Heart left ventricle (tissue), 13 donors: ENCODE results near the gene PLD4.
"Not testable (repeated sequence)": the region's sequence is repeated elsewhere in the genome, so short reads cannot be mapped to it uniquely, and the experiment has no call there.

Source experiments
- POLR2A ChIP-seq, 2 donors: fragments of 450-650 bp; IDR thresholded peaks; one replicate each; pipeline ENCODE4 v1.6.1; 2017; ENCODE audit warnings: antibody characterized with exemption in 2 of 2, mild to moderate bottlenecking in 2 of 2, moderate library complexity in 2 of 2
- TF ChIP-seq, protein P1 (sequence below), 12 donors: fragments of 200-600 bp; sonication (generic) in 4 of 12; IDR thresholded peaks; one replicate each; pipeline versions ENCODE4 v1.5.0 to v1.8.0; 2018 to 2022; ENCODE audit warnings: antibody characterized with exemption in 12 of 12, mild to moderate bottlenecking in 5 of 12
- donor health status: ischemic (EF 13 %, LVEDD 7.1; RV severe dilation, severe dysfunction).
- donor health status: DM: no; HTN: yes; CAD: no.
- donor health status: DM: no; HTN: no; CAD: no.
- donor health status: ischemic (EF 25% LVEDD 6.9; RV normal size, moderate dysfunction).
- donor health status: ischemic (EF 25% LVEDD 5.7; RV mildly dilated, moderate dysfunction).
- donor health status: ischemic (EF 35%, LVEDD 5.7; RV mildly dilated, moderate dysfunction).
- donor health status: nonischemic (EF 11% LVEDD 7.7; RV severe dilation, severe dysfunction).
- donor health status: DM: yes; HTN: yes; CAD: no.
- donor health status: PGD.
- donor health status: ischemic (EF 29% LVEDD 5.4; RV normal size, mild dysfunction).
- donor health status: nonischemic (EF 23%, LVEDD 6.1; RV moderate dilation, normal function).

DNA sequence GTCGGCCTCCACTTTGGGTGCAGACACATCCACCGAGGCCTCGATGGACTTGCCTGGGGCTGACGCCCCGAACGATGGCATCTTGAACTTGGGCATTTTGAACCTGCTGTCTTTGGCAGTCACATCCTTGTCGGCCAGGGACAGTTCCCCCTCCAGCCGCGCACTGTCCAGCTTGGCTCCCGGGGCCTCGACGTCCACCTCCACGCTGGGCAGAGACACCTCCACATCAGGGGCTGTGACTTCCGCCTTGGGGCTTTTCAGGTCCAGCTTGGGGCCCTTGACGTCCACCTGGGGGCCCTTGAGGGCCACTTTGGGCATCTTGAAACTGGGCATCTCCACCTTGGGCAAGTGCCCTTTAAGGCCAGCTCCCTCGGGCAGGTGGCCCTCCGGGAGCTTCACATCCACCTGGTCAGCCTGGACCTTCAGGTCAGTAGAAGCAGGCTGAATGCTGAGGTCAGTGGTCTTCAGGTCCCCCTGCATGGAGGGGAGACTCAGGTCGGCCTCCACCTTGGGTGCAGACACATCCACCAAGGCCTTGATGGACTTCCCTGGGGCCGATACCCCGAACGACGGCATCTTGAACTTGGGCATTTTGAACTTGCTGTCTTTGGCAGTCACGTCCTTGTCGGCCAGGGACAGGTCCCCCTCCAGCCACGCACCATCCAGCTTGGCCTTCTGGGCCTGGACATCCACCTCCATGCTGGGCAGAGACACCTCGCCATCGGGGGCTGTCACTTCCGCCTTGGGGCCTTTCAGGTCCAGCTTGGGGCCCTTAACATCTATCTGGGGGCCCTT, 27.4 kb downstream of the PLD4 start:
- TF ChIP-seq, protein P1, sequence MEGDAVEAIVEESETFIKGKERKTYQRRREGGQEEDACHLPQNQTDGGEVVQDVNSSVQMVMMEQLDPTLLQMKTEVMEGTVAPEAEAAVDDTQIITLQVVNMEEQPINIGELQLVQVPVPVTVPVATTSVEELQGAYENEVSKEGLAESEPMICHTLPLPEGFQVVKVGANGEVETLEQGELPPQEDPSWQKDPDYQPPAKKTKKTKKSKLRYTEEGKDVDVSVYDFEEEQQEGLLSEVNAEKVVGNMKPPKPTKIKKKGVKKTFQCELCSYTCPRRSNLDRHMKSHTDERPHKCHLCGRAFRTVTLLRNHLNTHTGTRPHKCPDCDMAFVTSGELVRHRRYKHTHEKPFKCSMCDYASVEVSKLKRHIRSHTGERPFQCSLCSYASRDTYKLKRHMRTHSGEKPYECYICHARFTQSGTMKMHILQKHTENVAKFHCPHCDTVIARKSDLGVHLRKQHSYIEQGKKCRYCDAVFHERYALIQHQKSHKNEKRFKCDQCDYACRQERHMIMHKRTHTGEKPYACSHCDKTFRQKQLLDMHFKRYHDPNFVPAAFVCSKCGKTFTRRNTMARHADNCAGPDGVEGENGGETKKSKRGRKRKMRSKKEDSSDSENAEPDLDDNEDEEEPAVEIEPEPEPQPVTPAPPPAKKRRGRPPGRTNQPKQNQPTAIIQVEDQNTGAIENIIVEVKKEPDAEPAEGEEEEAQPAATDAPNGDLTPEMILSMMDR (IDR thresholded peaks at IDR 0.05): not testable (repeated sequence)
- TF ChIP-seq POLR2A (IDR thresholded peaks at IDR 0.05): not testable (repeated sequence)
